NCI-H128 (cell line): ENCODE data around the gene FYTTD1.

ENCODE experiments used
- DNase-seq: peaks from one replicate; lab custom pipeline; 2025; ENCODE audit not compliant: unreplicated experiment; lab: John Stamatoyannopoulos, UW

Gene FYTTD1

GRCh38 chr3:197791892-197792647, 42.4 kb downstream of the FYTTD1 start:
- DNase-seq = no peak

- DNase-seq = no peak
Observed at GRCh38 chr3:197793247-197793646, 43.6 kb downstream of the FYTTD1 start.

DNA sequence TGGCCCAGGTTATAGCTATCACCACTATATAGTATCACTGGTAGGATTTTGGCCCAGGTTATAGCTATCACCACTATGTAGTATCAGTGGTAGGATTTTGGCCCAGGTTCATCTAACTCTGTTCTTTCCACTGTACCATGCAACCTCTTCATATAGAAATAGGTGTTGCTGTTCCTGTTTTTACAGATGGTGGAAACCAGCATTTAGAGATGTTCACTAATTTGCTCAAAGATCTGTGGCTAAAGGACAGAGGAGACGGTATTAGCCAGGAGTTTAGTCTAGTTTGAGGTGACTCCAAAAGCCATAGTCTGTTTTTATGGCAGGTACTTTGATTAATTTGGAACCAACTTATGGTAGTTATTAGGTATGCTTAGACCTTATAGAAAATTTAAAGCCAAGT, 44.4 kb downstream of the FYTTD1 start:
- DNase-seq = no peak

DNA sequence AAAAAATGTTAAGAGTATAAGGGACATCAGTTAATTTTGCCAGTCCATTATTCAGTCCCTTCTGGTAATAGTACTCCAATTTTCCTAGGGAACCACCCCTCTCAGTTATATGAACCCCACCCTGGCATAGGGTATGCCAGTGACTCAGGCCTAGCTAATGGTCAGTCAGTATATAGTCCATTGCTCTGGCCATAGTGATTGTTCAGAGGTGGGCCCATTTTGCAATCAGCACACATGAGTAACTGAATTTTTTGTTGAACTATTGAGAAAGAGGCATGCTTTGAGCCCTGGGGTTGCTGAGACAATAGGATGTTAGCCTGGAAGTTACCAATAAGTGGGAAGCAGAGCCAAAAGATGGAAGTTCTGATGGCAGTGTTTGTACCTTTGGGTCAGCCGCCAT, 45.5 kb downstream of the FYTTD1 start:
- DNase-seq = no peak

DNA sequence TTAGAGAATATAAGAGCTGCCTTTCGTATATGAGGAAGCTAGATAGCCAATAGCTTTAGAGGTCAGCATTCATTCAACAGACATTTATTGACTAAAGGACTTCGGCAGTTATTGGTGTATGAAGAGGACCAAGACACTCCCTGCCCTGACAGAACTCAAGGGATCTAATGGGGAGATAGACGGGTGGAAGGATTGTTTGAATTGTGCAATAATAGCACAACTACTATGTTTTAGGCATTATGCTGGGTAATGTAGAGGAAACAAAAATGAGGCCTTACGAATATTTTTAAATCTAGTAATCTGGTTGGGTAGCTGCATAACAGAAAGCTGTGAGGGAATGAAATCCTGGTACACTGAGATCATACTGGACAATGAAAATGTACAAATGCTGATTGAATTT, 46.4 kb downstream of the FYTTD1 start:
- no peak for DNase-seq

DNA sequence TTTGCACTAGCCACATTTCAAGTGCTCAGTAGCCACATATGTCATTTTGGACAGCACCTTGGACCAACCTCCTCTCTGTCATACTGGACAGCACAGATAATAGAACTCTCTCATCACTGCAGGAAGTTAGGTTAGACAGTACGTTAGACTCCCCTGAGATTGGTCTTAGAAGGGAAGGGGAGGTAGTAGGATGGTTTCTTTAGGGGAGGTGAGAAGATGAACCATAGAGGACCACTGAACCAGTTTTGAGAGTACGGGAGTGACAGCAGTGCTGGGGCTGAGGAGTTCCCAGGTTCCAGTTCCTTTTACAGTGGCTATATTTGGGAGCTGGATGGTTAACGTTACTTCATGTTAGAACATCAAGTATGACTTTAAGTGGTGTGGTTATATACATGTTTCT, 49.2 kb downstream of the FYTTD1 start:
- DNase-seq = no peak

DNA sequence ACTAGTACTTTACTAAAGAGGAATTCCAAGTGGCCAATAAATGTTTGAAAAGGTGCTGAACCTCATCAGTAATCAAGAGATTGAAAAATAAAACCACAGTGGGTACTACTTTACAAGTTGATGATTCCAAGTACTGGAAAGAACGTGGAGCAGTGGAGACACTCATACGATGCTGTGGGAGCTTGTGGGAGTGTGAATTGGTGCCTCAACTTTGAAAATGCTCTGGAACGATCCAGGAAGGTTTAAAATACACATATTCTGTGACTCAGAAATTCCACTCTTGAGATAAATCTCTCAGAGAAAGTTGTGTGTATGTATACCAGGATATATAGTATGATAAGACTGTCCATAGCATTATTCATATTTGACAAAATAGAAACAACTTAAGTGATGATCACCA, 50.7 kb downstream of the FYTTD1 start:
- DNase-seq = no peak

DNA sequence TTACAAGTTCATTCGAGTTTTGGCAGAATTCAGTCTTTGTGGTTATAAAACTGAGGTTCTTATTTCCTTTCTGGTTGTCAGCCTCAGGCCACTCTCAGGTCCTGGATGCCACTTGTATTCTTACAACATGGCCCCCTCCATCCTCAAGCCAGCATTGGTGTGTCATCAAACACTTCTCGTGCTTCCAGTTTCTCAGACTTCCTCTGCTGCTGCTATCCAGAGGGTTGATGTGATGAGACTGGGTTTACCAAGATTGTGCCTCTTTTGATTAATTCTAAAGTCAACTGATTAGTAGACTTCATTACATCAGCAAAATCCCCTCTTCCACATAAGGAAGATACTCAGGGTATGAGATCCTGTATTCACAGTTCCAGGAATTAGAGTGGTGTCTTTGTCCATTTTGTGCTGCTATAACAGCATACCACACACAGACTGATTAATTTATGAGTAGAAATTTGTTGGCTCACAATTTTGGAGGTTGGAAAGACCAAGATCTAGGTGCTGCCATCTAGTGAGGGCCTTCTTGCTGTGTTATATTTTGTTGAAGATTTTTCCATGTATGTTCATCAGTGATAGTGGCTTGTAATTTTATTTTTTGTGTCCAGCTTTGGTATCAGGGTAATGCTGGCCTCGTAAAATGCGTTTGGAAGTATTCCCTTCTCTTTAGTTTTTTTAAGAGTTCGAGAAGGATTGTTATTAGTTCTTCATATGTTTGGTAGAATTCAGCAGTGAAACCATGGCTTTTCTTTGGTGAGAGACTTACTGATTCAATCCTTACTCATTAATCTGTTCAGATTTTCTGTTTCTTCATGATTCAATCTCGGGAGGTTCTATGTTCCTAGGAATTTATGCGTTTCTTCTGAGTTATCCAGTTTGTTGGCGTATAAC, 52.5 kb downstream of the FYTTD1 start:
- no peak for DNase-seq

GRCh38 chr3:197802779-197803459, 53.2 kb downstream of the FYTTD1 start:
- no peak for DNase-seq

GRCh38 chr3:197804511-197804910, 54.8 kb downstream of the FYTTD1 start:
- no peak for DNase-seq

- no peak for DNase-seq
Observed at GRCh38 chr3:197807969-197808587, 58.4 kb downstream of the FYTTD1 start.

- DNase-seq = no peak
Observed at GRCh38 chr3:197809356-197810020, 59.8 kb downstream of the FYTTD1 start.

DNA sequence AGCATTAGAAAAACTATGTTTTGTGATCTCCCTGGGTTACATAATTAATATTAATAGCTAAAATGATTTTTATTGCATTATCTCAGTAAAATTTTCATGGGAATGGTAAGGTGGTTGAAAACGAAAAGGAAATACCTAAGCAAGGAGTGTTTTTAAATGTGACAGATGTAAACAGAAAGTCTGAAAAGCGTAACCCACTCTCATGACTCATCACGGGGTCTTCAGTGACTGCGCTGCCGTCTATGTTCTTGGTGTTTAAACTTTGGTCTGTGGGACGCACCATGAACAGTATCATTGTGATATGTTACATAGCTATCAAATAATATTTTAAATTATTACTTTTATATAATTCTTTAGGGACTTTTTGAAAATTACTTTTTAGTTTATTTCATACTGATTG, 61.2 kb downstream of the FYTTD1 start:
- no peak for DNase-seq

DNA sequence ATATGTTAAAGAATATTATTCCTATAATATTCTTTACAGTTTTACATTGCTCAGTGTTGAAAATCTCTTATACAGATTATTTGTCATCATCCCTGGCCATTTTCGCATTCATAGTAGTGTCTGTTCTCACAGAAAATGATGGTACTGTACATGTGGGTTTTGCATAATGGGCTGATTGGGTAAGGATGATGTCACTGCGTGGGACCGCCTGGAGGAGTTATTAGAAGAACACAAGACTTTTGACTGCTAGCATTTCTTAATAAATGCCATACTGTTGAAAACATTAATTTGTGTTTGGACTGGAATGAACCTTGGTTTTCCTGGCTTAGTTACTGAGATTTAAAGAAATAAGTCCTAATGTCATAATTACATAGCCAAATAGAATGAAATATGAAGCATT, 61.7 kb downstream of the FYTTD1 start:
- no peak for DNase-seq

DNA sequence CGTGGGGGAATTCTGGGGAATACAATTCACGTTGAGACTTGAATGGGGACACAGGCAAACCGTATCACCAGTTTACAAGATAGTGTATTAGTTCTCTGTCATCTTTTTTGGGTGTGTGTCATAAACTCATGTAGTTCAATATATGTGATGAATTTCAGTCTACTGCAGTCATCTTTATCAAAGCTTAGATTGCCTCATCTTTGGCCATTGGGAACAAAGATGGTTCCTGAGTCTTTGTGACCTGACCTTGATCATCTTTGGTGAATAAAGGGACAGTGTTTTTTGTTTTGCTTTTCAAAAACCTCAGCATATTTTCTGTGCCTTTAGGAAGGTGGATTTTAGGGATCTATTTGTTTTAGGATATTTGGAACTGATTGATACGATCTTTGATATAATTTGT, 64.7 kb downstream of the FYTTD1 start:
- DNase-seq = no peak

GRCh38 chr3:197820550-197821335, 71.1 kb downstream of the FYTTD1 start:
- no peak for DNase-seq

- no peak for DNase-seq
Observed at GRCh38 chr3:197829397-197830045, 79.8 kb downstream of the FYTTD1 start.

GRCh38 chr3:197830308-197830966, 80.8 kb downstream of the FYTTD1 start:
- no peak for DNase-seq

GRCh38 chr3:197830967-197831313, 81.3 kb downstream of the FYTTD1 start:
- DNase-seq = no peak
